CD1c-positive myeloid dendritic cell (primary cell): ENCODE results near the gene COLEC11.
"Not testable (repeated sequence)": the region's sequence is repeated elsewhere in the genome, so short reads cannot be mapped to it uniquely, and the experiment has no call there.

Experiments used
- DNase-seq: peaks from one replicate; pipeline ENCODE4 v3.0.0-alpha.2; 2016; ENCODE audit errors: extremely low spot score

COLEC11 gene

DNA sequence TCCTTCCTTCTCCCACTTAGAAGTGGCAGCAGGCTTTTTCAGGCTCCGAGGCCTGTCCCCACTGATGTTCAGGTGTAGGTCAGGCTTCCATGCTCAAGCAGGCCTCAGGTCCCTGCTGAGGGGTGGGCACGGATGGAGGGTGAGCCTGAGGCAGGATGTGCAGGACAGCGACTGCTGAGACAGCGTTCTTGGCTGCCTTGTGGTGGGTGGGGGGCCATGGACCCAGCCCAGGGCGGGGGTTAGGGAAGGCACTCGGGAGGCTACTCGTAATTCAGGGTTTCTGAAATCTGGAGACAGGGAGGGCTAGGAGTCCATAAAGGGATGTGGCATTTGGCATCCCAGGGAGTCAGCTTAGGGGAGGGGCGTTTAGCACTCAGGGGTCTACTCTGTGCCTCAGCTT, 30.3 kb downstream of the COLEC11 start:
- DNase-seq: no peak

DNA sequence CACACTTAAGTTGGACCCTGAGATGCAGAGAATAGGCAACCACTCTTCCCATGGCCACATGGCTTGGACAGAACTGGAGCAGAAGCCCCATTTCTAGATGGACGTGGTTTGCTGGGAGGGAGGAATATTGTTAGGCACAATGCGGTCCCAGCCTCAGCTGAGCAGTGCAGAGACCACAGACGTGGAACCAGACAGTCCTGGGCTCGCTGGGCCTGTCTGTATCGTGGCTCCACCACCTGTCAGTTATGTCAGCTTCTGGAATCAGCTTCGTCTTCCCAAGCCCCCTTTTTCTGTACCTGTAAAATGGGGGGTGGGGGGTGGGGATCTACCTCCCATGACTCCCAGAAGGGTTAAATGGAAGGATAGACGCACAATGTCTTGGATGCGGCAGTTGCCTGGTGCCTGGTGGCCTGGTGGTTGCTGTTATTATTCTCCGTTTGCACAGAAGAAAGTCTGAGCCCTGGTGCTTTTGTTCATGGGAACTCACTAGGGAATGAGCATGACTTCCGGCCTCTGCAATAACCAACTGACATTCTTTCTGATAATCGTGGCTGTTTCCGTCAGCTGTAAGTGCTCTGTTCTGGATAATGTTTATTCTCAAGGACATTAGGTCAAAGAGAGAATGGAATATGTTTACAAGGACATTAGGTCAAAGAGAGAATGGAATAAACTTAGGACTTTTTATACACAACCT, 31.4 kb downstream of the COLEC11 start:
- no peak for DNase-seq

DNA sequence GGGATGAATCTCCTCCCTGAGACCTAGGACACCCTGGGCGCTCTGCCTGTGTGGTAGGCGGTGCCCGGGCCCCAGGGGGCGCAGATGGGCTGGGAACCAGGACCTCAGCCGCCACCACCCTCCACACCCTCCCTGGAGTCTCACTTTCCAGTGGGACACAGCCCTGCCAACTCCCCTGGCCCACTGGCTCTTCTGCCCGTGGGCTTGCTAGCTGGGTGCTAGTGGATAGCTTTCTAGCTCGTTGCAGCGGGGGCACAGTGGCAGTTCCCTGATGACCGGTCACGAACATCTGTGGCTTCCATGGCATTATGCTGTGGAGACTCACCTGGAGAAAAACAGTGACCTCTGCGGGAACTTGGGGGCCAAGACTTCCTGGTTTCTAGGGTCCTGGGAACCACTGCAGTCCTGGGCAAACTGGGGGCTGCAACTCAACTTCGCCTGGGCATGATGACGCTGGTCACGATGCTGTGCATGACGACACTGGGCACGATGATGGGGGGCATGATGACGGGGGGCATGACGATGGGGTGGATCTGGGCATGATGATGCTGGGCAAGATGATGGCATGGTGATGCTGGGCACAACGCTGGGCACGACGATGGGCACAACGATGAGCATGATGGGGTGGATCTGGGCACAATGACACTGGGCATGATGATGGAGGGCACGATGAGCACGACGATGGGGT, 32.0 kb downstream of the COLEC11 start:
- DNase-seq: no peak

DNA sequence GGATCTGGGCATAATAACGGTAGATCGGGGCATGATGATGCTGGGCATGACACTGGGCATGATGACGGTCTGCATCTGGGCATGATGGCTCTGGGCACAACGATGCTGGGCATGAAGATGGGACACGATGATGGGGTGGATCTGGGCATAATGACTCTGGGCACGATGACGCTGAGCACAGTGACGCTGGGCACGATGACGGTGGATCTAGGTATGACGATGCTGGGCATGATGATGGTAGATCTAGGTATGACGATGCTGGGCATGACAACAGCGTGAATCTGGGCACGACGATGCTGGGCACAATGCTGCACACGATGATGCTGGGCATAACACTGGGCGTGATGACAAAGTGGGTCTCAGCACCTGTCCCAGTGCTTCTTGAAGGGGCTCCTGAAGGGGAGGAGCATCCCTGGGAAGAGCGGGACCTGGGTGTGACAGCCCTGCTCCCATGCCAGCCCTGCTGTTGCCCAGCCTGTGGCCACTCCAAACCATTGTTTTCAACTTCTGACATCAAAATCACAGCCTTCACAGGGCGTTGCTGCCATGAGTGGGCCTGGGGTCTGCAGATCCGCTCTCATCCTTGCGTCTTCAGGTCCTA, 32.7 kb downstream of the COLEC11 start:
- DNase-seq: no peak

DNA sequence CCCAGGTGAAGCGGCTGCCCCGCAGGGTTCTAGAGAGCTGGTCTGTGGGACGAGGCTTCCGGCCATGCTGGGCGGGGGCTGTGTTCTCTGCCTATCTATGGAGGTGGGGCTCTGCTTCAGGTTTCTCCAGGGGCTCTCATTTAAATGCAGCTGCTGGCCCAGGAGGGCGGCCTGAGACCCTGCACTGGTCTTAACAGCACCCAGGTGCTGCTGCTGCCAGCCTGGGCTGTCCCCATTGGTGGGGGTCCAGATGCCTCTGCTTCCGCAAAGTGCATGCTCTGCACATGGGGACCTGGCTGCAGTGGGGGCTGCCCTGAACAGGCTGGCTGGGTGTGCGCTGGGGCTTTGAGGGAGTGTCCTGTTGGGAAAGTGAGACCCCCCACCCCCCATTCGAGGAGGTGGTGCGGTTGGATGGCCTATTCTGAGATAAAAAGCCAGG, 33.3 kb downstream of the COLEC11 start:
- no peak for DNase-seq

DNA sequence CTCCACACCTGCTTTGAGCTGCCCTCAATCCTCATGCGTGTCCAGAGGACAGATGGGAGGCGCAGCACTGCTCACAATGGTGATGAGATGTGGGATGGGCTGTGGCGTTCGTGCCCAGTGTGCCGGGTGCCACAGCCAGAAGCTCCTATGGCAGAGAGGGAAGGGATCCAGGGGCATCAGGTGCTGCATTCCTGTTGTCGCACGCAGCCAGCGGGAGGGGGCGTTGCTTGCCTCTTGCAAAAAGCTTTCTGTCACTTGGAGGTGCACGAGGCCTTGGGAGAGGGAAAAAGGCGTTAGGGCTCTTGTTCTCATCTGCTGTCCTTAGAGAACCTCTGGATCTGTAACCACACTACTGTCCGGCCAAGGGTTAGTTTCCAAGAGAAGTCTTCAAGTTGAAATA, 33.9 kb downstream of the COLEC11 start:
- DNase-seq: no peak

DNA sequence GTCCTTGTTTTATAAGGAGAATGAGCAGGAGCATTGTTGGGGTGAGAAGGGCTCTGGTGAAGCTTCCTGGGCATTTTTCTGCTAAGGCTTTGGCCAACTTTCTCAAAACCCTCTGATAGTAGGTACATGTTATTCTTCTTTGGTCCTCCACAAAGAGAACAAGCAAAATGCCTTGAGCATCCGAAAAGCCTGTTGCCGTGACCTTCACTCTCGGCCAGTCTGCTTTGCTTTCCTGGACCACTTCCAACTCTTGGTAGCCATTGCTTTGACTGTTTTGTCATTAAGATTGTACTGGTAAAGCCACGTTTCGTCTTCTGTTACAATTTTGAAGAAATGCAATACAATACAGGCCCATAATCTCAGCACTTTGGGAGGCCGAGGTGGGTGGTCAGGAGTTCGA, 35.7 kb downstream of the COLEC11 start:
- no peak for DNase-seq

DNA sequence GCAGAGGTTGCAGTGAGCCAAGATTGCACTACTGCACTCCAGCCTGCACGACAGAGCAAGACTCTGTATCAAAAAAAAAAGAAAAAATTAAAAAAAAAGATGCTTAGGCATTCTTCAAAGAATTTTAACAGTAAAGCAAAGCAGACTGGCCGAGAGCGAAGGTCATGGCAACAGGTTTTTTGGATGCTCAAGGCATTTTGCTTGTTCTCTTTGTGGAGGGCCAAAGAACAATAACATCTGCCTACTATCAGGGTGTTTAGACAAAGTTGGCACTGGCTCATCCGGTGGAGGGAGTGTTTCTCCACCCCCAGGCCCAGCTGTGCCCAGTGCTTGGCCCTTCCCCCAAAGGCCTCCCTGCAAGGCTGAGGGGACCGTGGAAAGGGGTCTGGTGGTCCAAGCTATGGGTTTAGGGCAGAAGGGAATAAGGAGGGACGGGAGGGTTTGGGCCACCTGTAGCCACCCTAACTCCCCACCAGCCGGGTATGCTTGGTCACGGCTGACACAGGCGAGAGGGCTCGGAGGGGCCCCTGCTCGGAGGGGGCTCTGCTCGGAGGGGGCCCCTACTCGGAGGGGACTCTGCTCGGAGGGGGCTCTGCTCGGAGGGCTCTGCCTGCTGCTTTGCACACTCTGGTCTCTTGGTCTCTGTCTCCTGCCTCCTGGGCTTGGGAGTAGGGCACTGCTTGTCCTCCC, 36.4 kb downstream of the COLEC11 start:
- no peak for DNase-seq

DNA sequence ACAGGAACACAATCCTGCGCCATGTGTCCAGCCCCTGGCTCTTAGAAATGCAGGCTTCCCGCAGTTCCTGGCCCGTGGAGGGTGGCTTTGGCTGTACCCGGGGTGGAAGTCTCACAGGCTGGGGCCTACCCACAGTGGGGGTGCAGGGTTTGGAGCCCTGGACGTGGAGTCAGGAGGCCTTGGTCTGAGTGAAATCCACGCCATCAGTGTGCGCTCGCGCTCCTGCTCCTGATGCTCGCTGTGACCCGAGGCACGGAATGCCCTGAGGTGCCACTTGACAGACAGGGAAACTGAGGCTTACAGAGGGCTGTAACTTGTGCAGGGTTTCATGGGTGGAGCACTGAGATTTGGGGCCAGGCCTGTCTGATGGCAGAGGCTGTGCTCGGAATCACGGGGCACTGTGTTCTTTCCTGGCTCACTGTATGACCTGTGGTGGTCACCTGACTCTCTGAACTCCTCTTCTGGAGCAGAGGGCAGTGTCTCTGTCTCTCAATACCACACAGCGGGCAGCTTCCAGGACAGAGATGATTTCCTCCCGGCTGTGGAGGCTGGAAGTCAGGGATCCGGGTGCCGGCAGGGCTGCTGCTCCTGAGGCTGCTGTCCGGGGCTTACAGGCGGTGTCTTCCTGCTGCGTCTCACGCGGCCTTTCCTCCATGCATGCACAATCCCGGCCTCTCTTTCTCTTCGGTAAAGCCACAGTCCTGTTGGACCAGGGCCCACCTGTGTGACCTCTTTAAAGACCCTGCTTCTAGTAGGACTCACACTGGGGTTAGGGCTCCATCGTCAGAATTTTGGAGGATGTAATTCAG, 37.1 kb downstream of the COLEC11 start:
- no peak for DNase-seq

DNA sequence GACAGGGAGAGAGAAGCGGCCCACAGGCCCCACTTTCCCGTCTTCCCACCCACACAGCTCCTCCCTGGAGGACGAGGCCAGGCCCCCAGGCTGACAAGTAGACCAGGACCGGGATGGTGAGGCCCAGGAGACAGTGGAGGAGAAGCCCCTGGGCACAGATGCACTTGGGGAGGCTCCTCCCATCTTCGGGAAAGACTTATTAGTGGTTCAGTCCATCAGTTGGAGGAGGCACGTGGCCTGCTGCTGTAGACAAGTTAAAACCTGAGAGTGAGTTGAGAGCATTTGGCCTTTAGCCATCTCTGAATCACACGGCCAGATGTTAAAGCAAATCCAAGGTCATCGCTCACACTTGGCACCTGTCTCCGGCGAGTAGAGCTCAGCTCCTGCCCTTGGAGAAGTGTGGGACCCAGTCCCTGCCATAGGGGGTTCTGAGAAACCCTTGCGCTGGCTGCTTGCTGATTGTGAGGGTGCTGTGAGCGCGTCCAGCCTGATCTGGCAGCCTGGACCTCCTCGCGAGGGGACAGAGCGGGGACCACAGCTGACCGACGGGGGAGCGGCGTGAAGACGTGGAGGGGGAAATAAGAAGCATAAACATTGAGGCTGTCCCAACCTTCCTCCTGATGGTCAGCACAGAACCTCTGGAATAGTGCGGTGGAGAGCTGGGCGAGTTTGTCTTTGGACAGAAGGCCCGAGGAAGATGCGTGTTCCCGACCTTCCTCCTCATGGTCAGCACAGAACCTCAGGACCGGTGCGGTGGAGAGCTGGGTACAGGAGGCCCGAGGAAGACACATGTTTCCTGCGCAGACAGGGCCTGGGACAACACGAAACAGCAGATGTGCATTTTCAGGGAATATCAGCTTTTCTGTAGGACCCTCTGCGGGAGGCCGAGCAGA, 38.4 kb downstream of the COLEC11 start:
- no peak for DNase-seq

DNA sequence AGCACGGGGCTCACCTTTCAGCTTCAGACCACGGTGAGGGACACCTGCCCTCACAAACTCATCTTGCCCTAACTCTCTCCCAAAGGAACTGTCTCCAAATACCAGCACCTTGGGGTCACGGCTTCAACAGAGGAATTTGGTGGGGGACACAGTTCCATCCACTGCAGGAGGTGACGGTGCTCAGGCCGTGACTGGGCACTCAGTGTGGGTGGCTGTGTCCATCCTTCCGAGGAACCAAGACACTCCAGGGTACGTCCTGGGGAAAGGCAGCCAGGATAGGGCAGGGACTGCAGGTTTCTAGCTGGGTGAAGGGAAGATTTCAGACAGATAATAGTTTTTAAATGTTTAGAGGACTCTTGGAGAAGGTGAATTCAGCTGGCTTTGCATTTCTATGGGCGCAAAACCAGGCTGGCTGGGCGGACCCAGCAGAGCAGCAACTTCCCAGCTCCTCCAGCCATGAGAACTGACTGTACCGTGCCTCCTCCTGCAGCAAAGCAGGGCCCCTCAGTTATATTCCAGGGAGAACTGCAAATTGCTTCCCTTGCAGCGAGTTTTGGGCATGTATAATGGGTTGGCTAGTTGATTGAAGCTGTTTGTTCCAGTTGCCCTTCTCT, 39.2 kb downstream of the COLEC11 start:
- DNase-seq: no peak

DNA sequence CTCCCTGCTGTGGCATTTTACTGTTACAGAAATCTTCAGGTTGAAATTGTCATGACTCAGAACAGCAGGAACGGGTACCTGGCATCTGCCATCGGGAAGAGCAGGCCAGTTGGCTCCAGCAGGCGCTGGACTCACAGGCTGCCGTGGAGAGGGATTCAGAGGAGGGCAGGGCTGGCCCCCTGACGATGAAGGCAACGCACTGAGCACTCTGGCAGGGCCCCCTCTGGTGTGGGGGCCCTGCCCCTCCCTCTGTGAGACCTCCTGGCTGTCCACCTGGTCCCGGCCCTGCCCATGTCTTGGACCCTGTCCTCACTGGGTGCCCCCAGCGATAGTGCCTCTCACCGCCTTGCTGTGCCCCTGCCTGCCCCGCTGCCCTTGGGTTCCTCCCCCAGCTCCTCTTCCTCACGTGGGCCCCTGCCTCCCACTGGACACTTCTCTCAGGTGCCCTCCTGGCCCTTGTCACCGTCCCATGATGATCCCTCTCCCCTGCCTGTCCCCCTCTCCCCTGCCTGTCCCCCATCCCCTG, 39.7 kb downstream of the COLEC11 start:
- DNase-seq: no peak

DNA sequence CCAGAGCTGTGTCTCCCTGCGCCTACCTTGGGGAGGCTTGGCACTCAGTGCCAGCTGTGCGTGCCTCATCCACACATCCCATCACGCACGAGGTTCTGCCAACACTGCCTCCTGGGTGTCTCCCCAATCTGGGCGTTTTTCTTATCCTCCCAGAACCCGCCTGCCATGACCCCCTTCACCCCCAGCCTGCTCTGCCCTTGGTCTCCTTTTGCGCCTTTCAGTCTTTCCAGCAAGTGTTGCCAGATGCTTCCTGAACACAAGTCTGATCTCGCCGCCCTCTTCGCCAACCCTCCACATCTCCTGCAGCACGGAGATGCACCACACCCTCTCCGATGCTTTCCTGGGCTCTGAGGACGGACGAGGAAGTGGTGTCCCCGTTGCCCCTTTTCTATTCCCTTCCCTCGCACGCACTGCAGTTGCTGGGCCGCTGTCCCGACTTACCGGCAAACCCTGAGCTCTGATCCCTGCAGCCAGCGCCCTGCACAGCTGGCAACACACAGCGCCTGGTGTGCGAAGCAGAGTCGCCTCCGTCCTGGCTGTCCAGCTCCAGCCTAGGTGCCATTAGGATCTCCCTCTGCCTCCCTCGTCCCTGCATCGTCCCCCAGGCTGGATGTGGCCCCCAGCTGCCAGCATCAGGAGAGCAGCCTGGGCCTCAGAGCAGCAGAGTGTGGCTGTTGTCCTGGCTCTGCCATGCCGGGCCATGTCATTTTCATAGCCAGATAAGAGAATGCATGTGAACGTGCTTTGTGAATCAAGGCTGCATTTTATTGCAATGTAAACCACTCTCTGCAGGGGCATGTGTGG, 40.5 kb downstream of the COLEC11 start:
- DNase-seq: no peak

DNA sequence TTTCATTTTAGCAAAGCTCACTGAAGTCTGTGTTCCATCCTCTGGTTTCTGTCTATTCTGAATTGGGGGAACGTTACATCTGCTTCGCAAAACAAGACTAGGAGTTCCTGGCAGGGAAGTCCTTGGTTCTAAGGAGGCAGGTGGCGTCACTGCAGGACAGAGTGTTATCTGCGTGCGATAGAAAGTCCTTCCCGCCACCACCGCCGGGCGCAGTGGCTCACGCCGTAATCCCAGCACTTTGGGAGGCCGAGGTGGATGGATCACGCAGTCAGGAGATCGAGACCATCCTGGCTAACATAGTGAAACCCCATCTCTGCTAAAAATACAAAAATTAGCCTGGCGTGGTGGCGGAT, 41.0 kb downstream of the COLEC11 start:
- not testable (repeated sequence) for DNase-seq

DNA sequence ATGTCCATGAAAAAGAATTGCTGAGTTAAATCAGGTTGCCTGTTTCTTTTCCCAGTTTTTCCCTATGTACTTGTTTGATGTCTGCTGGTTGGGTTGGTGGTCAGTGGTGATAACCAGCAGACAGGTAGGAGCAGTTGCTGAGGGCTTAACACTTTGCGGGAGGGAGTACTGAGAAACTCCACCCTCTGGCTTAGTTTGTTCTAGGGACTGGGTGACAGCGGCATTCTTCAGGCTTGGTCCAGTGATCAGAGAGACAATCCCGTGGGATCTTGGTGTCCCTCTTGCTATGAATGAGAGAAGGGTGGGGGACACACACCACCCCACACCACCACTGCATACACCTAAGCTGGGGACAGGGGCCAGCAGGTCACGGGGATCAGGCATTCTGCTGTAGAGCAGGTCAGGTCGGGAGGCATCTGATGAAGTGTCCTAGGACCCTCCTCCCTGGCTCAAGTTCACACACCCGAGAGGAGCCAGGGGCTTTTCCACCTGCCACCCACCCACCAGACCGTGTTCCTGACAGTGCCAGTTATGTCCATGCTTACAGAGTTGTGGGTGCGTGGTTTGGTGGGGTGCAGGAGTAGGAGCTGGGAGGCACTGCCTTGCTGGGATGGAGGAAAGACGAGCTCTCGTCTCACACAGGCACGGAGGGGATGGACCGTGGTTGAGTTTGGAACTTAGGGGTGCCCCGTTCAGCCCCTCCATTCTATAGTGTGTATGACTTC, 41.8 kb downstream of the COLEC11 start:
- no peak for DNase-seq

DNA sequence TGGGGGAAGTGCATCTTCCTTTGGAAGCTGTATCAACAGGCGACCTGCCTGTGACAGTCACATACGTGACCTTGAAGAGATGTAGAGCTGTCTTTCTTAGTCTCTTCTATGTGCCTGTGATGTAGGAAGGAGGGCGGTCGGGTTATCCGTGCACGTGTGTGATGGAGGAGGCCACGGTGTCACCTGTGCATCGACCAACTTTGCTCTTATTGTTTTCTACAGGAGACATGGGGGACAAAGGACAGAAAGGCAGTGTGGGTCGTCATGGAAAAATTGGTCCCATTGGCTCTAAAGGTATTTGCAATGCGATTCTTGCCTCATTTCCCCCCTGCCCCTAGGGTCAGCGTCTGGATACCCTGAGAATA, 42.4 kb downstream of the COLEC11 start:
- no peak for DNase-seq

DNA sequence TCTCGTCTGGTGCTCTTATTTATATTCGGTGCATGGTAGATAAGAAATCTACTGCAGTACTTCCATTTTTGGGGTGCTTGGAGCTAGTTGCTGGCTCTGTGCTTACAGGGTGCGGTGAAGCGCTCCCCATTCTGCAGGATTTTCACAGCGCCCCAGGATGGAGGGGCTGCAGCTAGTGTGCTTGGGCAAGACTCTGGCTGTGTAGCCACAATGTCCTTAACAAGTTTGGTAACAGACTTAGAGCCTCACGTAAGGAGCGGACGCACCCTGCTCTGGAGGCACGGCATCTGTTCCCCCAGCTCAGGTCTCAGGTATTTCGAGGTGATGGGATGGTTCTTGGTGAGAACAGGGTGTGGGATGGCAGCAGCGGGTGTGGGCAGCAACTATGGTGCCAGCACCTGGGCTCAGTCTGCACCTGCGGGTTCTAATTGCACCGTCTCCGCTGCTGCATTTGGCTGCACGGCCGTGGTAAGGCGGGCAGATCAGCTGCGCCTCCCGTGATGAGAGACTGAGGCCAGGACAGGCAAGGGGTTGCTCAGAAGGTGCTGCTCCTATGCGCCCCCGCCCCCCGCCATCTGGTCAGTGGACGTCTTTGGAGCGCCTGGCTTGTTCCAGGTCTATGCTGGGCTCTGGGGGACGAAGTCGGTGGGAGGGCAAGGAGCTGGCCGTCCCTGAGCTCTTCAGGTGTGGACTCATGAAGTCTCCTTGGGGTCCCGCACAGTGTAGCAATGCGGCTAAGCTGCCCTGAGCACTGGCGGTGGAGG, 43.0 kb downstream of the COLEC11 start:
- no peak for DNase-seq

DNA sequence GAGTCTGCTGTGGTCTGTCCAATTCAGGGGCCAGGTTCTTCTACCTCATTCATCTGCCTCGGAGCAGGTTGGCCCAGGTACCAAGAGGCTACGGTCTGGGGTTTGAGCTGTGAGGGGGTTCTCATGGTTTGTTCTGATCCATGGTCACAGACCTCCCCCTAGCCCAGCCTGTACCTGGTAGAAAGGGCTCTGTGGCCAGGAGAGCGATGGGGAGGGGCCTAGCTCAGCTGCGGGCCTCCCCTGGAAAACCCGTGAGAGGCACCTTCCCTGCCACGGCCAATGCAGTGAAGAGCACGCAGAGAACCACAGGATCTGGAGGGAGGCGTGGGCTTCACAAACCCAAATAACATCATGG, 43.5 kb downstream of the COLEC11 start:
- no peak for DNase-seq
